MCF 10A (cell line): ENCODE data around the gene NDUFS2. TPM values are rescaled to one million over a fixed set of nuclear protein-coding genes. Genes with fewer than 3 reads are reported as not detected.
A peak's percentile ranks its signal among the peaks of the same experiment; 100 is the strongest.

Experiments
- BruUV-seq: library from RNA; stranded (reverse); fragments of 400-500 nt; replicated peaks from 2 replicates; lab custom pipeline; 2021; lab: Mats Ljungman, UMichigan
- CTCF ChIA-PET: fragments of 300-600 bp; sonication (Branson Sonifier 250); formaldehyde crosslinking; extraction: SDS; loops from one replicate; lab custom pipeline; 2021; ENCODE audit warnings: antibody characterized with exemption, inconsistent platforms; lab: Yijun Ruan, JAX
- POLR2A ChIA-PET: fragments of 300-600, 350-650 bp; sonication (Branson Sonifier 250); formaldehyde crosslinking; extraction: SDS; loops from one replicate; lab custom pipeline; 2020; ENCODE audit warnings: antibody characterized with exemption, inconsistent platforms; lab: Yijun Ruan, JAX
- DNase-seq: peaks from one replicate; pipeline ENCODE4 v3.0.0-alpha.2; 2018; ENCODE audit not compliant: unreplicated experiment
- H3K27ac Mint-ChIP-seq: one replicate; pipeline ENCODE4 v1.8.0; 2022; ENCODE audit warnings: mild to moderate bottlenecking, low read depth, mixed read lengths; ENCODE audit not compliant: unreplicated experiment
- H3K27me3 Mint-ChIP-seq: one replicate; pipeline ENCODE4 v1.8.0; 2022; ENCODE audit warnings: mixed read lengths; ENCODE audit not compliant: insufficient read depth, unreplicated experiment
- H3K36me3 Mint-ChIP-seq: one replicate; pipeline ENCODE4 v1.8.0; 2022; ENCODE audit warnings: mild to moderate bottlenecking, moderate library complexity, mixed read lengths; ENCODE audit not compliant: insufficient read depth, unreplicated experiment
- H3K4me1 Mint-ChIP-seq: one replicate; pipeline ENCODE4 v1.8.0; 2022; ENCODE audit warnings: mixed read lengths; ENCODE audit not compliant: insufficient read depth, unreplicated experiment
- H3K4me3 Mint-ChIP-seq: one replicate; pipeline ENCODE4 v1.8.0; 2022; ENCODE audit warnings: mild to moderate bottlenecking, moderate library complexity, mixed read lengths; ENCODE audit not compliant: unreplicated experiment
- H3K9me3 Mint-ChIP-seq: one replicate; pipeline ENCODE4 v1.8.0; 2022; ENCODE audit warnings: mixed read lengths; ENCODE audit not compliant: unreplicated experiment
- CTCF ChIP-seq: fragments of 200-600 bp; IDR thresholded peaks from one replicate; pipeline ENCODE4 v1.8.0; 2022; ENCODE audit warnings: antibody characterized with exemption, mild to moderate bottlenecking; ENCODE audit not compliant: unreplicated experiment
- intact Hi-C: fragments of 100-400 bp; cut with micrococcal nuclease; formaldehyde crosslinking; loops from 2 replicates; pipeline ENCODE4 v1.14.1; 2022
- total RNA-seq: library from RNA; stranded (reverse); gene quantifications from 2 replicates; pipeline ENCODE4 v1.2.3, GENCODE V29; 2022

Gene NDUFS2
- total RNA-seq, 1 experiment from 2014 or later = 149 TPM

DNA sequence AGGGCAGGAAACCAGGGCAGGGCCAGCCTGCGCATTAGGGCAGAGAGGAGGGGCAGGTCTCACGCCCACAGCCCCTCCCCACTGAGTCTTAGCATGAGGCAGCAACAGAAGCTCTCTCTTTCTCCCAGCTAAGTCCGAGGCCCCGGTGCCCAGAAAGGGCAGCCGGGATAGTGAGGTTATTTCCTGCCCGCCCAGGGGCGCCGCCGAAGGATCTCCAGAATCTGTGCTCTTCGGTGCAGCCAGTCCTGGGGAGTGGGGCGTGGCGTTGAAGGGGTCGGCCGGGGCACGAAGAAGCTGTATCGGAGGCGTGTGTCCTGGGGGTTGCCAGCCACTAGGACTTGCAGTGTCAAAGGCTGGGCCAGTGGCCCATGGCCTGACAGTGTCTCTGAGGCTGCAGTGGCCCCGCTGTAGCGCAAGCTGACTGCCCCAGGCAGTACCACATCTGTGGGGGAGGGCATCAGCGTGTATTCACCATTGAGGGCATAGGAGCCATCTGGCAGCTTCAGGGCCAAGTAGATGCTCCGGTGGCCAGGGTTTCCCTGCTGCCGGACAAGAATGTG, 11.1 kb upstream of the NDUFS2 start:
- BruUV-seq = no TSS peak
- TF ChIP-seq CTCF = no peak
- CTCF ChIA-PET = interaction anchor here (0.6 to 5.6 kb wide), 27 partner anchors 10 to 708 kb away, joined by 3 to 154 read pairs (median 9); partner anchors contain the start of genes APOA2, CFAP126, FCER1G and NDUFS2
- Mint-ChIP-seq H3K4me3 (no peak overlapping the region), H3K36me3 (no peaks in the 10 kb centered on the region), H3K27ac (no peak overlapping the region), H3K27me3 (no peaks in the 10 kb centered on the region), H3K9me3 (no peaks in the 10 kb centered on the region), H3K4me1 (peaks cover 17% of the 10 kb centered on the region)
- POLR2A ChIA-PET = interaction anchor here (0.8 to 4.0 kb wide), 4 partner anchors 9 to 78 kb away, joined by 3 to 38 read pairs (median 6); partner anchors contain the start of genes B4GALT3 and NDUFS2
- intact Hi-C loops = no loop called here
- DNase-seq = no peak

GRCh38 chr1:161191971-161192370, 10.2 kb upstream of the NDUFS2 start:
- Mint-ChIP-seq H3K27ac (no peak overlapping the region), H3K4me1 (peaks cover 15% of the 10 kb centered on the region), H3K4me3 (no peak overlapping the region), H3K27me3 (no peaks in the 10 kb centered on the region), H3K36me3 (no peaks in the 10 kb centered on the region), H3K9me3 (no peaks in the 10 kb centered on the region)
- no TSS peak for BruUV-seq
- CTCF ChIA-PET = interaction anchor here (0.6 to 5.6 kb wide), 40 partner anchors 11 to 815 kb away, joined by 3 to 154 read pairs (median 6); partner anchors contain the start of genes APOA2, B4GALT3, CFAP126 and FCER1G
- TF ChIP-seq CTCF = no peak
- intact Hi-C loops = loop anchor here (1.0 kb wide), 3 partner anchors 10 to 190 kb away; no protein-coding TSS in a partner anchor
- POLR2A ChIA-PET = interaction anchor here (1.1 to 4.0 kb wide), 3 partner anchors 10 to 34 kb away, joined by 6 to 38 read pairs (median 7); partner anchors contain the start of genes NDUFS2 and TOMM40L
- DNase-seq = no peak

DNA sequence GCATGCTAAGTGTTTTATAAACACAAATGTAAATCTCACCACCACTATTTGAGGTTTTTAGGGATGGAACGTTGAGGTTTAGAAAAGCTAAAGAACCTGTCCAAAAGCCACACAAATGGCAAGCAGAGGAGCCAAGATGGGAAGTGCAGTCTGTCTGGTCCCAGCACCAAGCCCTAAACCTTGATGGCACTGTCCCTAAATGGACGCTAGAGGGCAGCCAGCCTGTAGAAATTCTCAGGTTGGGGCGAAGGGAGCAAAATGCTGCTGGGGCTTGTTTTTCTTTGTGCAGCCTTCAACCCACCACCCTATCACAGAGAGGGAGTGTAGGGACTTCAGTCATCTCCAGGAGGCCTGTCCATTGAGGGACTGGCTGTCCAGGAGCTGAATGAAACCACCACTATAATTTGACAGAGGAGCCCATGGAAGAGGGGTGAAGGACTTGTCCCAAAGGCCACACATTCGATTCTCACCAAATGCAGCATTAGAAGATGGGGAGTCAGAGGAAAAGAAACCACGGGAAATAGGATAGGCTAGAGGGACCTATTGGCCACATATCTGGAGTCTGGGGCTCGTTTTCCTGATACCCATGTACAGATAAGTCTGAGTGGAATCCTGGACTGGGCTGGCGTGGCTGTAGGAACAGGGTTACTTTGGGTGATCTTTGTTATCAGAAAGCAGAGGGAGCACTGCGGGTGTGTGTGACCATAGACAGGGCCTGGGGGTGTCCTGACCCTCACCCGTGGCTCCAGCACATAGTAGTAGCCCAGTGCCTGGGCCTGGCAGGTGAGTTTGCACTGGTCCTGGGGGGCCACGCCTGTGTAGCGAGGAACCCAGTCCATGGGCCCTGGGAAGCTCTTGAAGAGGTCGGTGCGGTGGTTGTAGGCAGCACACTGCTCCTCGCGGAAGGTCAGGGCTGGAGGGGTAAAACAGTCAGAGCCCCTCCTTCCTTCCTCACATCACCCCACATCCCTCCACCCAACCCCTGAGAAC, 9.4 kb upstream of the NDUFS2 start:
- CTCF ChIA-PET = interaction anchor here (0.5 to 5.6 kb wide), 46 partner anchors 11 to 1020 kb away, joined by 3 to 154 read pairs (median 5); partner anchors contain the start of genes APOA2, B4GALT3, CFAP126 and FCER1G
- intact Hi-C loops = loop anchor here (1.0 kb wide), 3 partner anchors 10 to 190 kb away; no protein-coding TSS in a partner anchor

More for the DNA sequence above, 9.4 kb upstream of the NDUFS2 start:
- peak; percentile 88 for DNase-seq
- no TSS peak for BruUV-seq
- POLR2A ChIA-PET = interaction anchor here (1.8 to 4.0 kb wide), 2 partner anchors 9 to 33 kb away, joined by 7 to 38 read pairs; partner anchors contain the start of genes NDUFS2 and TOMM40L
- peak overlapping the region; percentile 71 for H3K27ac Mint-ChIP-seq
- H3K4me3 Mint-ChIP-seq = no peak overlapping the region
- H3K27me3 Mint-ChIP-seq = no peaks in the 10 kb centered on the region
- peaks cover 20% of the 10 kb centered on the region for H3K4me1 Mint-ChIP-seq
- H3K9me3 Mint-ChIP-seq = no peaks in the 10 kb centered on the region
- no peaks in the 10 kb centered on the region for H3K36me3 Mint-ChIP-seq
- TF ChIP-seq CTCF = peak; percentile 92
